CD14-positive monocyte (primary cell): Measurements from ENCODE around the gene NUP43. TPM values are rescaled to one million over a fixed set of nuclear protein-coding genes. Genes with fewer than 3 reads are reported as not detected.

Experiments
- DNase-seq, 3 donors: peaks; one replicate each; pipeline ENCODE4 v3.0.0-alpha.2; 2011 to 2022
- H2AFZ ChIP-seq: 2 replicates; pipeline ENCODE4 v1.6.0; 2012; ENCODE audit warnings: mild to moderate bottlenecking, low read depth, low read length, inconsistent platforms; ENCODE audit not compliant: insufficient read depth, poor library complexity, severe bottlenecking
- H3K27ac ChIP-seq, 2 donors: 1 replicate in 1 of 2; 2 replicates in 1 of 2; pipeline ENCODE4 v1.5.1; 2012 to 2013; ENCODE audit warnings: low read length in 2 of 2, control low read depth in 1 of 2, inconsistent platforms in 1 of 2, low read depth in 1 of 2, mild to moderate bottlenecking in 1 of 2
- H3K27me3 ChIP-seq, 2 donors: one replicate each; pipeline versions ENCODE4 v1.6.0 to v1.6.1; 2011 to 2013; ENCODE audit warnings: low read length in 2 of 2; ENCODE audit not compliant: control insufficient read depth in 2 of 2, insufficient read depth in 2 of 2
- H3K36me3 ChIP-seq, 2 donors: replicated peaks in 1 of 2; 1 replicate in 1 of 2; 2 replicates in 1 of 2; pipeline versions ENCODE4 v1.5.1 to v1.6.1; 2012 to 2013; ENCODE audit warnings: low read length in 2 of 2, control low read depth in 1 of 2, inconsistent platforms in 1 of 2, mild to moderate bottlenecking in 1 of 2; ENCODE audit not compliant: insufficient read depth in 2 of 2, control insufficient read depth in 1 of 2
- H3K4me1 ChIP-seq, 2 donors: 1 replicate in 1 of 2; 2 replicates in 1 of 2; pipeline versions ENCODE4 v1.5.1 to v1.6.1; 2012 to 2013; ENCODE audit warnings: low read length in 2 of 2, control low read depth in 1 of 2, inconsistent platforms in 1 of 2, mild to moderate bottlenecking in 1 of 2, moderate library complexity in 1 of 2; ENCODE audit not compliant: insufficient read depth in 2 of 2, control insufficient read depth in 1 of 2
- H3K4me2 ChIP-seq: replicated peaks from 2 replicates; pipeline ENCODE3; 2012; ENCODE audit warnings: low read length, moderate library complexity, mild to moderate bottlenecking; ENCODE audit not compliant: poor library complexity, severe bottlenecking; ENCODE audit errors: extremely low read depth
- H3K4me3 ChIP-seq, 3 experiments: fragments of 200-600 bp in 1 of 3; sonication (generic) in 1 of 3; replicated peaks in 1 of 3; 1 replicate in 2 of 3; 2 replicates in 1 of 3; pipeline ENCODE4 v1.5.1; 2011 to 2013; ENCODE audit warnings: low read length in 3 of 3, mild to moderate bottlenecking in 3 of 3, control low read depth in 2 of 3, low read depth in 2 of 3, inconsistent platforms in 1 of 3, moderate library complexity in 1 of 3
- H3K79me2 ChIP-seq: 2 replicates; pipeline ENCODE4 v1.6.0; 2012; ENCODE audit warnings: mild to moderate bottlenecking, control low read depth, inconsistent platforms, low read length, moderate library complexity; ENCODE audit not compliant: insufficient read depth
- H3K9ac ChIP-seq: 2 replicates; pipeline ENCODE4 v1.6.0; 2017; ENCODE audit warnings: low read length, mild to moderate bottlenecking; ENCODE audit not compliant: insufficient read depth, poor library complexity, severe bottlenecking
- H3K9me3 ChIP-seq, 2 donors: replicated peaks in 1 of 2; 1 replicate in 1 of 2; 2 replicates in 1 of 2; pipeline versions ENCODE4 v1.5.1 to v1.6.1; 2012 to 2013; ENCODE audit warnings: low read length in 2 of 2, control low read depth in 1 of 2; ENCODE audit not compliant: control insufficient read depth in 1 of 2, insufficient read depth in 1 of 2
- H4K20me1 ChIP-seq: 2 replicates; pipeline ENCODE4 v1.6.0; 2012; ENCODE audit warnings: mild to moderate bottlenecking, low read length, control low read depth, moderate library complexity; ENCODE audit not compliant: insufficient read depth
- H3K27ac Mint-ChIP-seq, 7 donors: one replicate each; pipeline ENCODE4 v1.8.0; 2020; ENCODE audit warnings: mild to moderate bottlenecking in 7 of 7, mixed read lengths in 7 of 7, moderate library complexity in 6 of 7, inconsistent platforms in 2 of 7
- H3K27me3 Mint-ChIP-seq, 3 donors: one replicate each; pipeline ENCODE4 v1.8.0; 2021 to 2022; ENCODE audit warnings: low read depth in 3 of 3, mild to moderate bottlenecking in 3 of 3, mixed read lengths in 3 of 3, moderate library complexity in 3 of 3, inconsistent platforms in 1 of 3
- H3K36me3 Mint-ChIP-seq, 2 donors: one replicate each; pipeline ENCODE4 v1.8.0; 2020; ENCODE audit warnings: mixed read lengths in 2 of 2, inconsistent platforms in 1 of 2, mild to moderate bottlenecking in 1 of 2
- H3K4me1 Mint-ChIP-seq: one replicate; pipeline ENCODE4 v1.8.0; 2020; ENCODE audit warnings: mild to moderate bottlenecking, mixed read lengths
- H3K4me3 Mint-ChIP-seq, 2 donors: one replicate each; pipeline ENCODE4 v1.8.0; 2020; ENCODE audit warnings: mild to moderate bottlenecking in 2 of 2, mixed read lengths in 2 of 2, moderate library complexity in 1 of 2
- H3K9me3 Mint-ChIP-seq, 7 donors: one replicate each; pipeline ENCODE4 v1.8.0; 2020 to 2022; ENCODE audit warnings: mixed read lengths in 7 of 7, mild to moderate bottlenecking in 6 of 7, moderate library complexity in 6 of 7, inconsistent platforms in 2 of 7
- WGBS: methylation state at CpG from one replicate; pipeline ENCODE4 v1.1.5; 2013; ENCODE audit warnings: missing lambda C conversion rate; ENCODE audit not compliant: insufficient coverage; 5-methylcytosine and 5-hydroxymethylcytosine counted together
- intact Hi-C, 2 donors: fragments of 100-400 bp; cut with micrococcal nuclease; formaldehyde crosslinking; loops; one replicate each; pipeline versions ENCODE4 v1.15.0 to v1.15.1; 2023
- polyA plus RNA-seq, 3 donors: library from polyadenylated mRNA; depleted of rRNA in 1 of 3; unstranded in 2 of 3; stranded (reverse) in 1 of 3; fragments of 300-500 nt in 2 of 3; fragments of >200 nt in 1 of 3; fragmentation: Illumina TruSeq in 2 of 3; gene quantifications; 1 replicate in 2 of 3; 2 replicates in 1 of 3; pipeline ENCODE4 v1.2.3, GENCODE V29; 2012 to 2021
- TF ChIP-seq, protein P1 (sequence below): fragments of 200-600 bp; IDR thresholded peaks from one replicate; pipeline ENCODE4 v1.8.0; 2022; ENCODE audit warnings: antibody characterized with exemption, mild to moderate bottlenecking

The NUP43 gene
- polyA plus RNA-seq, 3 donors, result 4.5 to 7.2 (median 6.9) TPM

- intact Hi-C loops, result no loop called here
Measured at GRCh38 chr6:149756261-149756636, 9.9 kb upstream of the NUP43 start.

DNA sequence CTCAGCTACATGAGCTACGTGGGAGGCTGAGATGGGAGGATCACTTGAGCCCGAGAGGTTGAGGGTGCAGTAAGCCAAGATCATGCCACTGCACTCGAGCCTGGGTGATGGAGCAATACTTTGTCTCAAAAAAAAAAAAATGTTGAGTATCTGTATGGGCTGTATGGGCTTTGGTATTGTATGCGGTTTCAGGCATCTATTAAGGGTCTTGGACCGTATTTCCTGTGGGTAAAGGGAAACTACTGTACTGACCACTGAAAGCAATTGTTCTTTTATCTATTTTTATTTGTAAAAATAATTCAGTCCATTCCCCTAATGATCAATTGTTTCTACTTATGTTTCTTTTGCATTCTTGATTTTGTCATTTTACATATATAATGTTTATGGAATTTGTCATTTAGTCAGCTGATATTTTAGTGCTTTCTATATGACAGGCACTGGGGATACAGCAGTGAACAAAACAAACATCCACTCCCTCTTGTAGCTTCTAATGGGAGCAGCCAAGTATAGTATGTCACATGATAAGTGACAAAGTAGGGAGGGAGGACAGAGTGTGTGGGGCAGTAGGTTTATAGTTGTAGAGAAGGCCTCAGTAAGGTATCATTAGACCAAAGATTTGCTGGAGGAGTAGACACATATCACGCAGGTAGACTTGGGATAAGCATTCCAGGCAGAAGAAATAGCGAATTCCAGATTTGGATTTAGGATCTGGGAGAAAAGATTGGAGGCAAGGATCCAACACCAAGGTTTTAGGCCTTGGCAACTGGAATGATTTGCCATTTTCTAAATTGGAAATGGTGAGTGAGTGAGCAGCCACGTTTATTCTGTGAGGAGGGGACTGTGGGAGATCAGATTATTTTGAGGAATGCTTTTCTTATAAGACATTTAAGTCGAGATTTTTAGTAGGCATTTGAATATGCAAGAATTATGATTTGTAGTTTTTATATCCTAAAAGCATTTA is 9.3 kb upstream of the NUP43 start:
- Histone ChIP-seq H3K27me3 (no peaks in the 10 kb centered on the region), H3K79me2 (peaks cover 98% of the 10 kb centered on the region), H3K4me2 (no peak overlapping the region), H3K4me3 (no peak overlapping the region), H4K20me1 (peaks cover 80% of the 10 kb centered on the region), H3K4me1 (peaks cover 60 to 62% of the 10 kb centered on the region in 2 donors), H3K36me3 (peaks cover 10 to 22% of the 10 kb centered on the region in 2 donors), H2AFZ (no peak overlapping the region), H3K27ac (peak overlapping the region; percentile 3 to 89), H3K9ac (no peak overlapping the region), H3K9me3 (no peaks in the 10 kb centered on the region)
- TF ChIP-seq, protein P1, sequence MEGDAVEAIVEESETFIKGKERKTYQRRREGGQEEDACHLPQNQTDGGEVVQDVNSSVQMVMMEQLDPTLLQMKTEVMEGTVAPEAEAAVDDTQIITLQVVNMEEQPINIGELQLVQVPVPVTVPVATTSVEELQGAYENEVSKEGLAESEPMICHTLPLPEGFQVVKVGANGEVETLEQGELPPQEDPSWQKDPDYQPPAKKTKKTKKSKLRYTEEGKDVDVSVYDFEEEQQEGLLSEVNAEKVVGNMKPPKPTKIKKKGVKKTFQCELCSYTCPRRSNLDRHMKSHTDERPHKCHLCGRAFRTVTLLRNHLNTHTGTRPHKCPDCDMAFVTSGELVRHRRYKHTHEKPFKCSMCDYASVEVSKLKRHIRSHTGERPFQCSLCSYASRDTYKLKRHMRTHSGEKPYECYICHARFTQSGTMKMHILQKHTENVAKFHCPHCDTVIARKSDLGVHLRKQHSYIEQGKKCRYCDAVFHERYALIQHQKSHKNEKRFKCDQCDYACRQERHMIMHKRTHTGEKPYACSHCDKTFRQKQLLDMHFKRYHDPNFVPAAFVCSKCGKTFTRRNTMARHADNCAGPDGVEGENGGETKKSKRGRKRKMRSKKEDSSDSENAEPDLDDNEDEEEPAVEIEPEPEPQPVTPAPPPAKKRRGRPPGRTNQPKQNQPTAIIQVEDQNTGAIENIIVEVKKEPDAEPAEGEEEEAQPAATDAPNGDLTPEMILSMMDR, result no peak
- Mint-ChIP-seq H3K27me3 (no peaks in the 10 kb centered on the region), H3K9me3 (no peaks in the 10 kb centered on the region), H3K4me1 (peaks cover 66% of the 10 kb centered on the region), H3K4me3 (no peak overlapping the region), H3K27ac (peak overlapping the region; percentile 8 to 87 (median 66)), H3K36me3 (peaks cover 16 to 31% of the 10 kb centered on the region in 2 donors)
- 64% methylated on average over 5 of the region's 9 CpGs for WGBS
- no peak for DNase-seq
- intact Hi-C loops, result no loop called here

More at GRCh38 chr6:149756261-149756636, 9.9 kb upstream of the NUP43 start:
- no CpG with 5 or more reads among the region's 7 CpGs for WGBS
- H3K4me2 ChIP-seq, result no peak overlapping the region
- H3K9ac ChIP-seq, result no peak overlapping the region
- no peak for DNase-seq
- H3K36me3 ChIP-seq, result peaks cover 10 to 25% of the 10 kb centered on the region in 2 donors
- H3K9me3 ChIP-seq, result no peaks in the 10 kb centered on the region
- H3K4me3 ChIP-seq, result no peak overlapping the region
- peaks cover 98% of the 10 kb centered on the region for H3K79me2 ChIP-seq
- peak overlapping the region in 5 of 7 donors; percentile 46 to 87 (median 76) for H3K27ac Mint-ChIP-seq
- no peaks in the 10 kb centered on the region for H3K27me3 Mint-ChIP-seq
- TF ChIP-seq, protein P1, result no peak
- peak overlapping the region in 1 of 2 donors; percentile 89 for H3K27ac ChIP-seq
- no peak overlapping the region for H2AFZ ChIP-seq
- no peak overlapping the region for H3K4me3 Mint-ChIP-seq
- peaks cover 19 to 33% of the 10 kb centered on the region in 2 donors for H3K36me3 Mint-ChIP-seq
- H4K20me1 ChIP-seq, result peaks cover 86% of the 10 kb centered on the region
- no peaks in the 10 kb centered on the region for H3K9me3 Mint-ChIP-seq
- no peaks in the 10 kb centered on the region for H3K27me3 ChIP-seq
- peaks cover 68% of the 10 kb centered on the region for H3K4me1 Mint-ChIP-seq
- H3K4me1 ChIP-seq, result peaks cover 60 to 62% of the 10 kb centered on the region in 2 donors
